ENCODE measurements around the gene RNF121. TPM values are rescaled to one million over a fixed set of nuclear protein-coding genes. Genes with fewer than 3 reads are reported as not detected.
A peak's percentile ranks its signal among the peaks of the same experiment; 100 is the strongest.
"Not testable (repeated sequence)": the region's sequence is repeated elsewhere in the genome, so short reads cannot be mapped to it uniquely, and the experiment has no call there.

Gene RNF121
- 10 to 100 TPM; 32.2 to 44.6 TPM for total RNA-seq

- Mint-ChIP-seq H3K36me3 (peaks cover 22 to 33% of the 10 kb centered on the region in 2 donors), H3K27ac (peak within 1 kb of the TSS; percentile 98 to 100), H3K9me3 (no peaks in the 10 kb centered on the region)
- DNase-seq (ENCODE audit: low spot score in 2 of 2), result peak; percentile 95 to 97
- ATAC-seq, result peak; percentile 93 to 94
These were observed at the start of gene RNF121 for GRCh38 chr11:71928737-71929443. Gene RNF121, plus strand, starts transcription at chr11:71929046. Its CDS starts 16 bp downstream, at chr11:71929062.

- not testable (repeated sequence) for H3K9me3 Mint-ChIP-seq; H3K36me3 Mint-ChIP-seq; DNase-seq (ENCODE audit: low spot score in 2 of 2); H3K27ac Mint-ChIP-seq; ATAC-seq
These were observed 43.0 kb upstream of the RNF121 start for GRCh38 chr11:71885806-71886205.

- not testable (repeated sequence) for H3K9me3 Mint-ChIP-seq; DNase-seq (ENCODE audit: low spot score in 2 of 2); H3K27ac Mint-ChIP-seq; H3K36me3 Mint-ChIP-seq; ATAC-seq
These were observed 40.4 kb upstream of the RNF121 start for GRCh38 chr11:71888335-71889010.

GRCh38 chr11:71889181-71889872, 39.5 kb upstream of the RNF121 start:
- H3K36me3 Mint-ChIP-seq; H3K9me3 Mint-ChIP-seq; H3K27ac Mint-ChIP-seq; ATAC-seq; DNase-seq (ENCODE audit: low spot score in 2 of 2): not testable (repeated sequence)

GRCh38 chr11:71895961-71896360, 32.9 kb upstream of the RNF121 start:
- Mint-ChIP-seq H3K27ac (no peak overlapping the region), H3K36me3 (peaks cover 14 to 34% of the 10 kb centered on the region in 2 donors), H3K9me3 (no peaks in the 10 kb centered on the region)
- ATAC-seq (no peak), DNase-seq (ENCODE audit: low spot score in 2 of 2) (no peak)

GRCh38 chr11:71901137-71901536, 27.7 kb upstream of the RNF121 start:
- Mint-ChIP-seq H3K27ac (peak overlapping the region in 1 of 2 donors; percentile 33), H3K36me3 (peaks cover 7 to 30% of the 10 kb centered on the region in 2 donors)
- not testable (repeated sequence) for DNase-seq (ENCODE audit: low spot score in 2 of 2); ATAC-seq; H3K9me3 Mint-ChIP-seq

- Mint-ChIP-seq H3K9me3 (no peaks in the 10 kb centered on the region), H3K27ac (peak overlapping the region in 1 of 2 donors; percentile 83), H3K36me3 (peaks cover 11 to 12% of the 10 kb centered on the region in 2 donors)
- DNase-seq (ENCODE audit: low spot score in 2 of 2), result no peak
- no peak for ATAC-seq
These were observed 20.6 kb upstream of the RNF121 start for GRCh38 chr11:71908218-71908617.

- peaks cover 5 to 23% of the 10 kb centered on the region in 2 donors for H3K36me3 Mint-ChIP-seq
- not testable (repeated sequence) for DNase-seq (ENCODE audit: low spot score in 2 of 2); H3K9me3 Mint-ChIP-seq; ATAC-seq
- peak overlapping the region; percentile 18 to 44 for H3K27ac Mint-ChIP-seq
These were observed 18.1 kb upstream of the RNF121 start for GRCh38 chr11:71910775-71911174.

- Mint-ChIP-seq H3K36me3 (peaks cover 5 to 26% of the 10 kb centered on the region in 2 donors), H3K27ac (peak overlapping the region; percentile 31 to 57)
- H3K9me3 Mint-ChIP-seq, ATAC-seq: not testable (repeated sequence)
- DNase-seq (ENCODE audit: low spot score in 2 of 2), result peak; percentile 68 to 71
These were observed 17.4 kb upstream of the RNF121 start for GRCh38 chr11:71911321-71911985.

- not testable (repeated sequence) for H3K9me3 Mint-ChIP-seq; ATAC-seq; DNase-seq (ENCODE audit: low spot score in 2 of 2)
- H3K36me3 Mint-ChIP-seq, result peaks cover 5 to 26% of the 10 kb centered on the region in 2 donors
- peak overlapping the region; percentile 23 to 31 for H3K27ac Mint-ChIP-seq
These were observed 16.9 kb upstream of the RNF121 start for GRCh38 chr11:71911986-71912340.

GRCh38 chr11:71913756-71914526, 14.9 kb upstream of the RNF121 start:
- H3K9me3 Mint-ChIP-seq, result no peaks in the 10 kb centered on the region
- peaks cover 15 to 20% of the 10 kb centered on the region in 2 donors for H3K36me3 Mint-ChIP-seq
- peak overlapping the region; percentile 73 to 92 for H3K27ac Mint-ChIP-seq
- ATAC-seq (no peak), DNase-seq (ENCODE audit: low spot score in 2 of 2) (no peak)

GRCh38 chr11:71914617-71915189, 14.1 kb upstream of the RNF121 start:
- ATAC-seq (peak; percentile 54 to 96), DNase-seq (ENCODE audit: low spot score in 2 of 2) (no peak)
- Mint-ChIP-seq H3K27ac (peak overlapping the region; percentile 73 to 92), H3K36me3 (peaks cover 15 to 20% of the 10 kb centered on the region in 2 donors), H3K9me3 (no peaks in the 10 kb centered on the region)

- no peak for DNase-seq (ENCODE audit: low spot score in 2 of 2)
- no peak for ATAC-seq
- H3K27ac Mint-ChIP-seq, result no peak overlapping the region
These were observed 11.2 kb upstream of the RNF121 start for GRCh38 chr11:71917646-71918140.

GRCh38 chr11:71927820-71928736, 768 bp upstream of the RNF121 start, which contains the start of gene XNDC1N:
Gene XNDC1N, minus strand, starts transcription at chr11:71928594. Its CDS starts 5,241 bp downstream, at chr11:71923353.
- Mint-ChIP-seq H3K36me3 (peaks cover 22 to 33% of the 10 kb centered on the region in 2 donors), H3K27ac (peak within 1 kb of the TSS; percentile 98 to 100), H3K9me3 (no peaks in the 10 kb centered on the region)
- DNase-seq (ENCODE audit: low spot score in 2 of 2), result peak; percentile 66 to 82
- peak; percentile 78 to 84 for ATAC-seq

More at GRCh38 chr11:71917646-71918140, 11.2 kb upstream of the RNF121 start:
- Mint-ChIP-seq H3K36me3 (peaks cover 14 to 15% of the 10 kb centered on the region in 2 donors), H3K9me3 (no peaks in the 10 kb centered on the region)
